Large intestine (tissue), 3 donors: ENCODE measurements around the gene SAA4. TPM values are rescaled to one million over a fixed set of nuclear protein-coding genes. Genes with fewer than 3 reads are reported as not detected.
"Not testable (repeated sequence)": the region's sequence is repeated elsewhere in the genome, so short reads cannot be mapped to it uniquely, and the experiment has no call there.

Source experiments
- DNase-seq, 2 donors: peaks; one replicate each; pipeline versions ENCODE4 v3.0.0 to v3.0.0-alpha.2; 2013
- H3K27ac ChIP-seq: one replicate; pipeline ENCODE4 v1.5.1; 2013; ENCODE audit warnings: low read length
- H3K27me3 ChIP-seq: 2 replicates; pipeline ENCODE4 v1.6.1; 2013; ENCODE audit warnings: low read length; ENCODE audit not compliant: control insufficient read depth, insufficient read depth
- H3K36me3 ChIP-seq: 2 replicates; pipeline ENCODE4 v1.6.1; 2013; ENCODE audit warnings: low read length; ENCODE audit not compliant: control insufficient read depth, insufficient read depth
- H3K4me1 ChIP-seq: one replicate; pipeline ENCODE4 v1.6.1; 2013; ENCODE audit warnings: low read length; ENCODE audit not compliant: control insufficient read depth, insufficient read depth
- H3K4me3 ChIP-seq: one replicate; pipeline ENCODE4 v1.5.1; 2013; ENCODE audit warnings: low read length
- H3K9me3 ChIP-seq: one replicate; pipeline ENCODE4 v1.6.1; 2013; ENCODE audit warnings: mild to moderate bottlenecking, low read depth, low read length, moderate library complexity; ENCODE audit not compliant: control insufficient read depth
- WGBS: methylation state at CpG from one replicate; pipeline ENCODE4 v1.1.5; 2013; ENCODE audit warnings: low lambda C conversion rate; ENCODE audit not compliant: insufficient coverage; 5-methylcytosine and 5-hydroxymethylcytosine counted together
- polyA plus RNA-seq: library from polyadenylated mRNA; unstranded; fragments of 120-200 nt; gene quantifications from one replicate; pipeline ENCODE4 v1.2.1, GENCODE V29; 2013

SAA4 gene
- polyA plus RNA-seq, 1 donor, result not detected

- H3K4me3 ChIP-seq, H3K27ac ChIP-seq, H3K4me1 ChIP-seq, H3K36me3 ChIP-seq, H3K9me3 ChIP-seq, H3K27me3 ChIP-seq: not testable (repeated sequence)
- WGBS, result no CpG with 5 or more reads among the region's 11 CpGs
- DNase-seq, result peak in 1 of 2 donors; percentile 15
Measured at GRCh38 chr11:18246379-18247190, 10.0 kb upstream of the SAA4 start.

- H3K27ac ChIP-seq, result no peak overlapping the region
- H3K4me1 ChIP-seq, result no peaks in the 10 kb centered on the region
- DNase-seq, result no peak
- no peaks in the 10 kb centered on the region for H3K36me3 ChIP-seq
- H3K9me3 ChIP-seq, result no peaks in the 10 kb centered on the region
- no peak overlapping the region for H3K4me3 ChIP-seq
- no CpG with 5 or more reads among the region's 6 CpGs for WGBS
- H3K27me3 ChIP-seq, result no peaks in the 10 kb centered on the region
Measured at GRCh38 chr11:18245396-18245795, 8.8 kb upstream of the SAA4 start.

- no peaks in the 10 kb centered on the region for H3K4me1 ChIP-seq
- no peaks in the 10 kb centered on the region for H3K36me3 ChIP-seq
- WGBS, result no CpG with 5 or more reads among the region's 1 CpG
- peak; percentile 20 to 53 for DNase-seq
- no peak overlapping the region for H3K4me3 ChIP-seq
- H3K27me3 ChIP-seq, result no peaks in the 10 kb centered on the region
- H3K27ac ChIP-seq, result no peak overlapping the region
- H3K9me3 ChIP-seq, result no peaks in the 10 kb centered on the region
Measured at GRCh38 chr11:18243783-18244362, 7.3 kb upstream of the SAA4 start.

GRCh38 chr11:18239655-18240054 is 3.1 kb upstream of the SAA4 start:
- no CpG with 5 or more reads among the region's 1 CpG for WGBS
- no peak overlapping the region for H3K4me3 ChIP-seq
- DNase-seq, result no peak

GRCh38 chr11:18235394-18236334 is 938 bp downstream of the SAA4 start:
- 60% methylated on average over 2 of the region's 8 CpGs for WGBS
- peaks cover 10% of the 10 kb centered on the region for H3K27me3 ChIP-seq
- H3K9me3 ChIP-seq, result no peaks in the 10 kb centered on the region
- DNase-seq, result no peak
- no peaks in the 10 kb centered on the region for H3K36me3 ChIP-seq
- no peaks in the 10 kb centered on the region for H3K4me1 ChIP-seq
- no peak overlapping the region for H3K27ac ChIP-seq
- no peak overlapping the region for H3K4me3 ChIP-seq

More at GRCh38 chr11:18239655-18240054, 3.1 kb upstream of the SAA4 start:
- Histone ChIP-seq H3K27me3 (peaks cover 10% of the 10 kb centered on the region), H3K36me3 (no peaks in the 10 kb centered on the region), H3K4me1 (no peaks in the 10 kb centered on the region), H3K9me3 (no peaks in the 10 kb centered on the region), H3K27ac (no peak overlapping the region)

GRCh38 chr11:18233912-18234311 is 2.7 kb downstream of the SAA4 start:
- 100% methylated on average over 2 of the region's 4 CpGs for WGBS
- Histone ChIP-seq H3K27me3 (peaks cover 10% of the 10 kb centered on the region), H3K4me1 (no peaks in the 10 kb centered on the region), H3K9me3 (no peaks in the 10 kb centered on the region), H3K27ac (no peak overlapping the region), H3K4me3 (no peak overlapping the region), H3K36me3 (no peaks in the 10 kb centered on the region)
- no peak for DNase-seq

- Histone ChIP-seq H3K4me1 (no peaks in the 10 kb centered on the region), H3K36me3 (no peaks in the 10 kb centered on the region), H3K9me3 (no peaks in the 10 kb centered on the region), H3K4me3 (no peak overlapping the region), H3K27me3 (peaks cover 5% of the 10 kb centered on the region), H3K27ac (no peak overlapping the region)
- WGBS, result no CpG with 5 or more reads among the region's 2 CpGs
- DNase-seq, result no peak
Measured at GRCh38 chr11:18230859-18231258, 5.7 kb downstream of the SAA4 start.

GRCh38 chr11:18229501-18229900 is 7.1 kb downstream of the SAA4 start:
- no peak for DNase-seq
- Histone ChIP-seq H3K36me3 (no peaks in the 10 kb centered on the region), H3K27ac (no peak overlapping the region), H3K9me3 (no peaks in the 10 kb centered on the region), H3K4me3 (no peak overlapping the region), H3K4me1 (no peaks in the 10 kb centered on the region), H3K27me3 (no peaks in the 10 kb centered on the region)
- whole genome bisulfite sequencing, result no CpG with 5 or more reads among the region's 3 CpGs

GRCh38 chr11:18225913-18226312 is 10.7 kb downstream of the SAA4 start:
- Histone ChIP-seq H3K9me3 (no peaks in the 10 kb centered on the region), H3K27me3 (peaks cover under 1% of the 10 kb centered on the region), H3K4me1 (no peaks in the 10 kb centered on the region), H3K36me3 (no peaks in the 10 kb centered on the region), H3K4me3 (no peak overlapping the region), H3K27ac (no peak overlapping the region)
- no CpG with 5 or more reads among the region's 2 CpGs for WGBS
- DNase-seq, result no peak
